ENCODE measurements around the gene PIP.
A peak's percentile ranks its signal among the peaks of the same experiment; 100 is the strongest.
"Not testable (repeated sequence)": the region's sequence is repeated elsewhere in the genome, so short reads cannot be mapped to it uniquely, and the experiment has no call there.

PIP gene

GRCh38 chr7:143148050-143148449 is 16.2 kb downstream of the PIP start:
- no peaks in the 10 kb centered on the region for H3K4me1 Mint-ChIP-seq

GRCh38 chr7:143148651-143149050 is 16.8 kb downstream of the PIP start:
- Mint-ChIP-seq H3K9me3 (peaks cover 9% of the 10 kb centered on the region), H3K27ac (no peak overlapping the region), H3K4me1 (no peaks in the 10 kb centered on the region), H3K4me3 (no peak overlapping the region), H3K36me3 (peaks cover 4% of the 10 kb centered on the region), H3K27me3 (no peaks in the 10 kb centered on the region)
- no peak for ATAC-seq

More at GRCh38 chr7:143148050-143148449, 16.2 kb downstream of the PIP start:
- peaks cover 9% of the 10 kb centered on the region for H3K9me3 Mint-ChIP-seq
- ATAC-seq, result no peak
- peaks cover 4% of the 10 kb centered on the region for H3K36me3 Mint-ChIP-seq
- H3K4me3 Mint-ChIP-seq, result no peak overlapping the region
- no peak overlapping the region for H3K27ac Mint-ChIP-seq
- H3K27me3 Mint-ChIP-seq, result no peaks in the 10 kb centered on the region

- H3K27me3 Mint-ChIP-seq, H3K4me1 Mint-ChIP-seq, H3K4me3 Mint-ChIP-seq, ATAC-seq, H3K36me3 Mint-ChIP-seq, H3K9me3 Mint-ChIP-seq, H3K27ac Mint-ChIP-seq: not testable (repeated sequence)
Observed at GRCh38 chr7:143150696-143151095, 18.8 kb downstream of the PIP start.

- H3K36me3 Mint-ChIP-seq, ATAC-seq, H3K27me3 Mint-ChIP-seq, H3K9me3 Mint-ChIP-seq, H3K4me3 Mint-ChIP-seq, H3K4me1 Mint-ChIP-seq, H3K27ac Mint-ChIP-seq: not testable (repeated sequence)
Observed at GRCh38 chr7:143158617-143159016, 26.7 kb downstream of the PIP start.

GRCh38 chr7:143171697-143172096 is 39.8 kb downstream of the PIP start:
- H3K27ac Mint-ChIP-seq, result peak overlapping the region; percentile 17
- H3K4me1 Mint-ChIP-seq, result peaks cover 23% of the 10 kb centered on the region
- no peaks in the 10 kb centered on the region for H3K27me3 Mint-ChIP-seq
- no peak overlapping the region for H3K4me3 Mint-ChIP-seq
- peaks cover 4% of the 10 kb centered on the region for H3K9me3 Mint-ChIP-seq
- H3K36me3 Mint-ChIP-seq, result peaks cover 6% of the 10 kb centered on the region
- no peak for ATAC-seq

GRCh38 chr7:143172354-143172753 is 40.5 kb downstream of the PIP start:
- Mint-ChIP-seq H3K4me1 (peaks cover 23% of the 10 kb centered on the region), H3K36me3 (peaks cover 6% of the 10 kb centered on the region), H3K27me3 (no peaks in the 10 kb centered on the region), H3K27ac (peak overlapping the region; percentile 17), H3K9me3 (peaks cover 4% of the 10 kb centered on the region), H3K4me3 (no peak overlapping the region)
- ATAC-seq, result no peak

GRCh38 chr7:143176128-143176527 is 44.3 kb downstream of the PIP start:
- Mint-ChIP-seq H3K27ac (no peak overlapping the region), H3K4me3 (no peak overlapping the region), H3K9me3 (peaks cover 4% of the 10 kb centered on the region), H3K36me3 (peaks cover 9% of the 10 kb centered on the region), H3K27me3 (no peaks in the 10 kb centered on the region), H3K4me1 (peaks cover 10% of the 10 kb centered on the region)
- no peak for ATAC-seq

GRCh38 chr7:143177374-143178119 is 45.7 kb downstream of the PIP start:
- Mint-ChIP-seq H3K27me3 (no peaks in the 10 kb centered on the region), H3K4me3 (no peak overlapping the region), H3K9me3 (peaks cover 4% of the 10 kb centered on the region), H3K36me3 (peaks cover 9% of the 10 kb centered on the region), H3K27ac (no peak overlapping the region), H3K4me1 (peaks cover 12% of the 10 kb centered on the region)
- ATAC-seq, result no peak

- not testable (repeated sequence) for H3K27ac Mint-ChIP-seq, H3K36me3 Mint-ChIP-seq, ATAC-seq, H3K27me3 Mint-ChIP-seq, H3K9me3 Mint-ChIP-seq, H3K4me3 Mint-ChIP-seq
- peaks cover 29% of the 10 kb centered on the region for H3K4me1 Mint-ChIP-seq
Observed at GRCh38 chr7:143180771-143181170, 48.9 kb downstream of the PIP start.

GRCh38 chr7:143181349-143181748 is 49.5 kb downstream of the PIP start:
- ATAC-seq, result peak; percentile 88
- Mint-ChIP-seq H3K36me3 (peaks cover 9% of the 10 kb centered on the region), H3K27ac (peak overlapping the region; percentile 47), H3K27me3 (no peaks in the 10 kb centered on the region), H3K4me3 (no peak overlapping the region), H3K9me3 (peaks cover 4% of the 10 kb centered on the region), H3K4me1 (peaks cover 29% of the 10 kb centered on the region)

GRCh38 chr7:143183024-143183423 is 51.1 kb downstream of the PIP start, which contains the start of gene TAS2R39:
TAS2R39 (plus strand) TSS chr7:143183419; CDS start chr7:143183419, 0 bp downstream.
- Mint-ChIP-seq H3K4me3 (no peak within 1 kb of the TSS), H3K27ac (no peak within 1 kb of the TSS), H3K27me3 (no peaks in the 10 kb centered on the region), H3K36me3 (peaks cover 4% of the 10 kb centered on the region), H3K9me3 (peaks cover 2% of the 10 kb centered on the region), H3K4me1 (peaks cover 29% of the 10 kb centered on the region)
- no peak for ATAC-seq

- Mint-ChIP-seq H3K4me3 (no peak overlapping the region), H3K27ac (no peak overlapping the region), H3K27me3 (no peaks in the 10 kb centered on the region), H3K9me3 (no peaks in the 10 kb centered on the region), H3K4me1 (peaks cover 29% of the 10 kb centered on the region), H3K36me3 (no peaks in the 10 kb centered on the region)
- no peak for ATAC-seq
Observed at GRCh38 chr7:143185551-143185950, 53.7 kb downstream of the PIP start.

GRCh38 chr7:143188994-143189393 is 57.1 kb downstream of the PIP start:
- no peak for ATAC-seq
- H3K27ac Mint-ChIP-seq, result no peak overlapping the region
- no peaks in the 10 kb centered on the region for H3K36me3 Mint-ChIP-seq
- H3K4me3 Mint-ChIP-seq, result no peak overlapping the region
- H3K27me3 Mint-ChIP-seq, result no peaks in the 10 kb centered on the region
- peaks cover 7% of the 10 kb centered on the region for H3K4me1 Mint-ChIP-seq
- no peaks in the 10 kb centered on the region for H3K9me3 Mint-ChIP-seq

Data from stimulated activated memory B cell treated with anti-CD40 and anti-IgM and Interleukin-4, amounts not matched to agents 10 μg/mL and 1 μg/mL and 100 μg/mL, for 72 hours (primary cell).